GM18861 (cell line): ENCODE data around the gene KRTAP12-4.
"Not testable (repeated sequence)": the region's sequence is repeated elsewhere in the genome, so short reads cannot be mapped to it uniquely, and the experiment has no call there.

Experiments used
- ATAC-seq: cut with Tn5 transposase; IDR thresholded peaks from one replicate; pipeline ENCODE4 v1.9.1; 2021; ENCODE audit not compliant: unreplicated experiment

The KRTAP12-4 gene

DNA sequence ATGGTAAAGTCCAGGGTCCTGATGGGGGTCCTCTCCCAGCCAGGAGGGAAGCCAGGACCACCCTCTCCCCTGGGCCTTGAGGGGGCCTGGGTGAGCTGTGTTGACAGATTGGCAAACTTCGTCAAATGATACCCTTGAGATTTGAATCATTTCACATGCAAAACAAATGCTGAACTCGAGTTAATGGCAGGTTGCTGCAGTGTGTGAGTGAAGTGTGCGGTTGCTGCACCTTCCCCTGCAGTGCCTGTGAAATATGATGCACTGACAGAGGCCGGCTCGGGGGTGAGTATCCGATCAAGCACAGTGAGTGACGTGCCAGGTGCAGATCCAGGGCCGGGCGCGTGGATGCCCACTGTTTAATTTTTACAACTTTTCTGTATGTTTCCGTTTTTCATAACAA is 33.2 kb upstream of the KRTAP12-4 start:
- ATAC-seq = no peak

GRCh38 chr21:44686843-44687561 is 32.5 kb upstream of the KRTAP12-4 start:
- no peak for ATAC-seq

- ATAC-seq = no peak
These were observed 31.7 kb upstream of the KRTAP12-4 start for GRCh38 chr21:44686000-44686781.

GRCh38 chr21:44685050-44685449 is 30.6 kb upstream of the KRTAP12-4 start:
- ATAC-seq = not testable (repeated sequence)

DNA sequence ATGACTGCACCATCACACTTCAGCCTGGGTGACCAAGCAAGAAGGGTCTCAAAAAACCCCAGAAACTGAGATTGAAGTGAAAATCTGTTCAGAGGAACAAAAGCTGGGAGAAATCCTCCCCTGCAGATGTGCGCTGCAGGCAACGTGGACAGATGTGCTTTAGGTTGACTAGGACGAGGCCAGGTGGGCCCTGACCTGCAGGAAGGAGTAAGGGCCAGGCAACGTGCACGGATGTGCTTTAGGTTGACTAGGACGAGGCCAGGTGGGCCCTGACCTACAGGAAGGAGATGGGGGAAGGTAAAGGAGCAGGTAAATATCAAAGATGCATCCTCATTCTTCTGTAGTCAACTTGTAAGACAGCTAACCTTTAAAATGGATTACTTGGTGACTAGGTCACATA is 30.0 kb upstream of the KRTAP12-4 start:
- ATAC-seq = no peak

DNA sequence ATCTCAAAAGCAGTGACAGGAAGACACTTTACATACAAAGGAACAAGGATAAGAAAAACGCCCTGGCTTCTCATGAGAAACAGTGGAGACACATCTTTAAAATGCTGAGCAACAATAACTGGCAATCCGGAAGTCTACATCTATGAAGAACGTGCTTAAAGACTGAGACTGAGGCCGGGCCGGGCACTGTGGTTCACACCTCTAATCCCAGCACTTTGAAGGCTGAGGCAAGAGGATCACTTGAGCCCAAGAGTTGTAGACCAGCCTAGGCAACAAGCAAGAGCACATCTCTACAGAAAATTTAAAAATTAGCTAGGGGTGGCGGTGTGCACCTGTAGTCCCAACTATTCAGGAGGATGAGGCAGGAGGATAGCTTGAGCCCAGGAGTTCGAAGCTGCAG is 29.6 kb upstream of the KRTAP12-4 start:
- ATAC-seq = no peak

DNA sequence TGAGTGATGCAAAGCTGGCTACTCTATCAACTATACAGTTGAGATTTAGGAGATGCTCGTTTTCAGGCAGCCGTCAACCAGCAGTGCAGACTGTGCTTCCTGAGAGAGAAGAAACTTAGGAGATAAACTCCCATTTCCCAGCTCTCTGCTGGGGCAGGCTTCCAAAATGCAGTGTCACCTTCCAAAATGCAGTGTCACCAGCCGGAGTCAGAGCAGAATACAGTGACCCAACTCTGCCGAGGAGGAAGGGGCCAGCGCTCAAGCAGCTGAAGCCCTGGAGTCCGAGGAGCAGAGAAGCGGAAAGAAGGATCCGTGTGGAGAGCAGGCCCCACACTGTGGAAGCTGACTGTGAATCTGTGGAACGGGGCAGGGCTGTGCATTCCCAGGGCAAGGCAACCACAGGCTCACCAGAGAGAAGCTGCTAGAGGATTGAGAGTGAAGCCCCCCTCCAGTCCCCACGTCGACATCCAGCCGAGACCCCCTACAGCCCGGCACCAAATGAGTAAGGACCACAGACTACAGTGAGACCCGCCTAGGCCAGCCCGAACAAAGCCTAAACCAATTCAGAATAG is 28.2 kb upstream of the KRTAP12-4 start:
- ATAC-seq = no peak

- ATAC-seq = no peak
These were observed 27.6 kb upstream of the KRTAP12-4 start, which contains the start of gene KRTAP12-1 for GRCh38 chr21:44681861-44682579. TSS of gene KRTAP12-1 (minus strand) at chr21:44682163. CDS start at chr21:44682123, 40 bp downstream.

GRCh38 chr21:44681152-44681551 is 26.7 kb upstream of the KRTAP12-4 start:
- no peak for ATAC-seq

- no peak for ATAC-seq
These were observed 23.4 kb upstream of the KRTAP12-4 start for GRCh38 chr21:44677881-44678280.

- ATAC-seq = no peak
These were observed 17.5 kb upstream of the KRTAP12-4 start for GRCh38 chr21:44671911-44672310.

GRCh38 chr21:44670642-44671432 is 16.4 kb upstream of the KRTAP12-4 start:
- ATAC-seq = no peak

GRCh38 chr21:44667612-44668011 is 13.2 kb upstream of the KRTAP12-4 start:
- ATAC-seq = no peak

DNA sequence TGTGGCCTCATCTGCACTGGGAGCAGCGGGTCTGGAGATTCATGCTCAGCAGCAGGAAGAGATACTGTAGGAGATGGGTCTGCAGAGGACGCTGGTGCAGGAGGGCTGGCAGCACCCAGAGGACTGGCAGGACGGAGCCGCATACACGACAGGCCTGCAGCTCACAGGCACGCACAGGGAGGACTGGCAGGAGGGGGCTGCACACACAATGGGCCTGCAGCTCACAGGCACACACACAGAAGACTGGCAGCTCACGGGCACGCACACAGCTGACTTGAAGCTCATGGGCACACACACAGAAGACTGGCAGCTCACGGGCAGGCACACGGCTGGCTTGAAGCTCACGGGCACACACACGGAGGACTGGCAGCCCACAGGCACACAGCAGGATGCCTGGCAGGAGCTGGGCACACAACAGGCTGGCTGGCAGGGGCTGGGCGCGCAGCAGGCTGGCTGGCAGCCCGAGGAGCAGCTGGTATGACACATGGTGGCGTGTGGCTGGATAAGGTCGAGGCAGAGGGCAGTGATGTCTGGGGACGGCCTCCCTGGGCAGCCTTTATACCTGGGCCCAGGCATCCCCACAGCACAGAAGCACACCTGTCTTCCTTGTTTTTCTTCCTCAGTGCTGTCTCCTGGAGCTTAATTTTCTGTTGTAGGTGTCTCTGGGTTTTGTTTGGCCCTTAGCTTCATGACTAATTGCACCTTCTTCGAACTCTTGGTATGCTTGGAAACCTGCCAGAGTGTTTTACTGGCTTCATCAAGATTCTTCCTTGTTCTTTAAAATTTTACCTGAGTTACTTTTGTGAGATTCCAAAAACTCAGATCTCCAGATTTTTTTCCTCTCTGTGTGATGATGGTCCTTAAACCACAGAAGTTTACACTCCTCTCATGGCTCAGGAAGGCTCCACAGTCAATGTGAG is 12.2 kb upstream of the KRTAP12-4 start, which contains the start of gene KRTAP12-2:
Gene KRTAP12-2 (minus strand): TSS at position 527 of the 920 bp plus-strand sequence. CDS start 41 bp downstream, at position 486.
- ATAC-seq = no peak

GRCh38 chr21:44664691-44665090 is 10.2 kb upstream of the KRTAP12-4 start:
- ATAC-seq = no peak

- ATAC-seq = not testable (repeated sequence)
These were observed 7.1 kb upstream of the KRTAP12-4 start for GRCh38 chr21:44661567-44661966.

DNA sequence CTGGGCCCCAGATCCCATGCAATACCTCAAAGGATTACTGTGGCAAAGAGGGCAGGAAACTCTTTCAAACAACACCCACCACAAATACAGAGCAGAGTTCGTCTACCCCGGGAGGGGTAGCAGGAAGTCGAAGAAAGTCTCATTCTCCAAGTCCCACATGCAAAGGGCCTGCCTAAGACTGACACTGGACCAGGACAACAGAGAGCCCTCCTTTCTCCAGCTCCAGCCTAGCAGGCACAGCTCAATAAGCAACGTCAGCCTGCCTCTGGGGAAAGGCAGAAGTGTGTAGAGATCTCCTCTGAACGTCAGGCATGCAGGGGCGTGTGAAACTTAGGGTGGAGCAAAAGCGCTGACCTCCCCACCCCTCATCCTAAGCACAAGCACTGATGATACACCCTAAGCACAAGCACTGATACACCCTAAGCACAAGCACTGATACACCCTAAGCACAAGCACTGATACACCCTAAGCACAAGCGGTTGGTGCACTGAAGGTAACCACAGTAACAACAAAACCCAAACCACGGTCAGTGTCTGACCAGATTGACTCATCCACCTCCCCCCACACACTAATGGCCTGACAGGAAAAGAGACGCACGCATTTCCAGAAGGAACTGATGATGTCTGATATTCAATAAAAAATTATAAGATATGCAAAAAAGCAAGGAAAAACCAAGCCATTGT is 4.6 kb upstream of the KRTAP12-4 start:
- ATAC-seq = no peak

DNA sequence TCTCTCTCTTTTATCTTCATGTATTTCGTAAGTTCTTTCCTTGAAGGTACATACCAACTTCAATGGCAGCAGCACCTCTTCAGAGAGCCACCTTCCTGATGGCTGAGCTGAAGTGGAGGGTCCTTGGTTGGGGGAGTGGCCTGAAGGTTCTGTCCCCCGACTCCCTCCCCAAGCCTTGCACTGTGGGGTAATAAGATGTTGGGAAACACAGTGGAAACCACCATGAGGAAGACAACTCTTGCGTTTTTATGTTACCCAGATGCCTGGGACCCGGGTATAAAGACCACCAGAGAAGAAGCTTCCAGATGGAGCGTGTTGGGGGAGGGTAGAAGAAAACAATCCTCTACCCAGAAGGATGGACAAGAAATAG is 4.1 kb upstream of the KRTAP12-4 start:
- ATAC-seq = no peak
